NCI-H187 (cell line): Measurements from ENCODE around the gene SPINK5.

ENCODE experiments used
- DNase-seq, 2 experiments: peaks; one replicate each; lab custom pipeline; 2025; lab: John Stamatoyannopoulos, UW

SPINK5 gene

GRCh38 chr5:148186248-148187003, 122.6 kb downstream of the SPINK5 start:
- DNase-seq, result no peak
